Medulla oblongata (tissue), 1 donor: ENCODE data around the gene IRF3.

Source experiments
- DNase-seq: peaks from one replicate; pipeline ENCODE4 v3.0.0-alpha.2; 2015; ENCODE audit errors: extremely low spot score

Gene IRF3

GRCh38 chr19:49665351-49666119 is at the start of gene IRF3, which contains the start of gene BCL2L12:
Gene IRF3 (minus strand): TSS chr19:49665857. CDS start chr19:49664838, 1,019 bp downstream.
Gene BCL2L12 (plus strand): TSS chr19:49665933. CDS start chr19:49666693, 760 bp downstream.
- peak; percentile 97 for DNase-seq

DNA sequence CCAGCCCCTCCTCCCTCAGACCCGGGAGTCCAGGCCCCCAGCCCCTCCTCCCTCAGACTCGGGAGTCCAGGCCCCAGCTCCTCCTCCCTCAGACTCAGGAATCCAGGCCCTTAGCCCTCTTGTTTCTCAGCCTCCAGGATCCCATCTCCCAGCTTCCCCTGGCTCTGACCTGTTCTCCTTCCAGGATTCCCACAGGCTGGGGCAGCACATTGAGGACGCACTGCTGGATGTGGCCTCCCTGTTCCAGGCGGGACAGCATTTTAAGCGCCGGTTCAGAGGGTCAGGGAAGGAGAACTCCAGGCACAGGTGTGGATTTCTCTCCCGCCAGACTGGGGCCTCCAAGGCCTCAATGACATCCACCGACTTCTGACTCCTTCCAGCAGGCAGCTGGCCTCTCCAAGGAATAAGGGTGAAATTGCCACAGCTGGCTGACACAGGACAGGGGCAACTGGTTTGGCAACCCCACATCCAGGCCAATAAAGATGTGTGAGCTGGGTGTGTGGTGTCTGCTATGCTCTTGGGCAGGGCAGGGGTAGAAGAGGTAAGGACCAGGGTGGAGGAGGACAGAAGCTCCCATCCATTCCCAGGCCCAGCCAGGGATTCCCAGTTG is 47.7 kb upstream of the IRF3 start:
- DNase-seq: no peak

DNA sequence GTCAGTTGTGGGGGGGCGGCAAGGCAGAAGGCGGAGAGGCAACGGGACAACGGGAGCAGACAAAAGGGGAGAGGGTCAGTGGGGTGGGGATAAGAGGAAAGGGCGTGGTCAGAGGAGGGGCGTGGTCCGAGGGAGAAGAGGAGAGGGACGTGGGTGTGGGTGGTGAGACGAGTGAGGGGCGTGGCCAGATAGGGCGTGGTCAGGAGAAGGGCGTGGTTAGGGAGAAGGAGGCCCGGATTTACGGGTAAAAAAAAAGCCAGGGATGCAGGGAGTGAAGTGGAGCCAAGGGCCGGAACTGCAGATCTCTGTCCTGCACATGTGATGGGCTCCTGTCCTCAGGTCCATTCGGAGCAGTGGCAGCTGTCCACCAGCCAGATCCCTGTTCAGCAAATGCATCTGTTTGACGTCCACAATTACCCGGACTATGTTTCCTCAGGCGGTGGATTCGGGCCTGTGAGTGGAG is 46.8 kb upstream of the IRF3 start:
- DNase-seq: no peak

DNA sequence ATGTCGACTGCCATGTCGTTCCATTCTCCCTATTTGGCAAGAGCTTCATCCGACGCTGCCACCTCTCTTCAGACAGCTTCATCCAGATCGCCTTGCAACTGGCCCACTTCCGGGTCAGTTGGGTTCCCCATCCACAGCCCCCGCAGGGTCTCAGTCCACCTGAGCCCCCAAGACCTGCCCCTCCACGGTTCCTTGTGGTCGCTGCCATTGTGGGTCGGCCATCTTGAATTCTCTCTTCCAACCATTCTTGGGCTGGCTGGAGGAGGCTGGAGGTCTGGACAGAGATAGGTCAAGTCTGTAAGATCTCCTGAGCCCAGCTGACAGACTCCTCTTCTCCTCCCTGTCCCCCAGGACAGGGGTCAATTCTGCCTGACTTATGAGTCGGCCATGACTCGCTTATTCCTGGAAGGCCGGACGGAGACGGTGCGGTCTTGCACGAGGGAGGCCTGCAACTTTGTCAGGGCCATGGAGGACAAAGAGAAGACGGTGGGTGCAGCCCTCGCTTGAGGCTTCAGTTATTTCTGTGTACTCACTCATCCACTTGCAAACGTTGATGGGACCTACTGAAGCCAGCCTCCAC is 44.8 kb upstream of the IRF3 start:
- no peak for DNase-seq

- DNase-seq: no peak
Observed at GRCh38 chr19:49705919-49706318, 40.3 kb upstream of the IRF3 start.

DNA sequence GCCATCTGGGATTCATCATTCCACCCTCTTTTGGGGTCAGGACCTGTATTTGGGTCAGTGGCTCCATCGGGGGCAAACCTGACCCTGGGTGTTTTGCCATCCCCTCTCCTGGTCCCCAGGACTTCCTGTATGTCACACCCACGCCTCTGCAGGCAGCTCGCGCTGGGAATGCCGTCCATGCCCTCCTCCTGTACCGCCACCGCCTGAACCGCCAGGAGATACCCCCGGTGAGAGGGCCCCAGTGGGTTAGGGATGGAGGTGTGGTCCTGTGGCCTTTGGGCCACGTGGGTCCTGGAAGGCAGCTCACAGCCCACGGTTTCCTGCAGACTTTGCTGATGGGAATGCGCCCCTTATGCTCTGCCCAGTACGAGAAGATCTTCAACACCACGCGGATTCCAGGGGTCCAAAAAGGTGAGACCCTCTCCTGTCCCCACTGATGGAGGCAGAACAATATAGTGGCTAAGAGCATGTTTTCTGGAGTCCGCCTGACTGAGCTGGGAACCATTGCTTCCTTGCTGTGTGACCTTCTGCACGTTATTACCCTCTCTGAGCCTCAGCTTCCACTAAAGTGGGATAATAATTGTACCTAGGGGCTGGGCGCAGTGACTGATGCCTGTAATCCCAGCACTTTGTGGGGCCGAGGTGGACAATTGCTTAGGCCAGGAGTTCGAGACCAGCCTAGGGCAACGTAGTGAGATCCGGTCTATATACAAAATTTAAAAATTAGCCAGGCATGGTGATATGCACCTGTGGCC is 39.4 kb upstream of the IRF3 start:
- no peak for DNase-seq

DNA sequence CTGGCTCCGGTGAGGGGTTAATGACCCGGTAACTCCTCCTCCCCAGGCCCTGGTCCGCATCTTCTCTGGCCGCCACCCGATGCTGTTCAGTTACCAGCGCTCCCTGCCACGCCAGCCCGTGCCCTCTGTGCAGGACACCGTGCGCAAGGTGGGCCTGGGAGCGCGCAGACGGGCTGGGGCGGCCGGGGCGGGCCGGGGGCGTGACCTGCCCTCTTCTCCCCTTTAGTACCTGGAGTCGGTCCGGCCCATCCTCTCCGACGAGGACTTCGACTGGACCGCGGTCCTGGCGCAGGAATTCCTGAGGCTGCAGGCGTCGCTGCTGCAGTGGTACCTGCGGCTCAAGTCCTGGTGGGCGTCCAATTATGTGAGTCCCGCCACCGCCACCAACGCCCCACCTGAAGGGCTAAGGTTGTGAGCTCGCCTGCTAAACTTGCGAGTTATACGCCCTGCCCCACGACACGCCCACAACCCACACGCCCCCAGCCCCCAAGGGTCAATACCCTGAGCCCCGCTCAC is 35.7 kb upstream of the IRF3 start:
- no peak for DNase-seq

GRCh38 chr19:49700563-49700962 is 34.9 kb upstream of the IRF3 start:
- DNase-seq: no peak

DNA sequence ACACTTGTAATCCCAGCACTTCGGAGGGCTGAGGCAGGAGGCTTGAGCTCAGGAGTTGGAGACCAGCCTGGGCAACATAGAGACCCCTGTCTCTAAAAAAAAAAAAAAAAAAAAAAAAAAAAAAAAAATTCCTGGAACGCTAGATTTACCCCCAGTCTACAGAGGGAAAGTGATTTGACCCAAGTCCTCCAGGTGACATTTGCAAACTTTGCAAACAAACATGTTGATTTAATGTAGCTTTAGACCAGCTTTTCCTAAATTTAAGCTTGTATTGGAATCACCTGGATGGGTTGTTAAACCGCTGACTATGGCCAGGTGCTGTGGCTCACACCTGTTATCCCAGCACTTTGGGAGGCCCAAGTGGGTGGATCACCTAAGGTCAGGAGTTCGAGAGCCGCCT is 33.7 kb upstream of the IRF3 start:
- no peak for DNase-seq

DNA sequence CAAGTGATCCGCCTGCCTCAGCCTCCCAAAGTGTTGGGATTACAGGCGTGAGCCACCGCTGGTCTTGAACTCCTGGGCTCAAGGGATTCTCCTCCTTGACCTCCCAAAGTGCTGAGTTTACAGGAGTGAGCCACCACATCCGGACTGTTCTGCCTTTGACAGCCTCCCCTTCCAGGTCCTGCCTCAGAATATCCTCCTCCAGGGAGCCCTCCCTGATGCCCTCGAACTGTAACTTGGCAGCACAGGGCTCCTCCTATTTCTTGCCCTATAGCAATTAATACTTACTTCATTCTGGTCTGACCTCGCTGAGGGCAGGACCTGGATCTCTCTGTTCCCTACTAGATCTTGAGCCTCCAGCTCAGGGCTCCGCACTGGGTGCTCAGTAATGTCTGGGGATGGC is 31.2 kb upstream of the IRF3 start:
- no peak for DNase-seq

DNA sequence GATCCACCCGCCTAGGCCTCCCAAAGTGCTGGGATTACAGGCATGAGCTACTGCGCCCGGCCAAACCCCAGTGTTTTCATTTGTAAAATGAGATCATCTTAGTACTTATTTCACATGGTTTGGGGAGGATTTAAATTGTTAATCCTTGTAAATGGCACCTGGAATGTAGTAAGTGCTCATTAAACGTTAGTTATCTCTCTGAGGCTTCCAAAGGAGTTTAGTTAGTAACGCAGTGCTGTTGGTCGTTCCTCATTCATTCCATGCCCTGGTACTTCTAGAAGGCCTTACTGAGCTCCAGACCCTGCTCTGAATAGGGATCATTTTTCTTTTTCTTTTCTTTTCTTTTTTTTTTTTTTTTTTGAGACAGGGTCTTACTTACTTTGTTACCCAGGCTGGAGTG is 30.5 kb upstream of the IRF3 start:
- DNase-seq: no peak

DNA sequence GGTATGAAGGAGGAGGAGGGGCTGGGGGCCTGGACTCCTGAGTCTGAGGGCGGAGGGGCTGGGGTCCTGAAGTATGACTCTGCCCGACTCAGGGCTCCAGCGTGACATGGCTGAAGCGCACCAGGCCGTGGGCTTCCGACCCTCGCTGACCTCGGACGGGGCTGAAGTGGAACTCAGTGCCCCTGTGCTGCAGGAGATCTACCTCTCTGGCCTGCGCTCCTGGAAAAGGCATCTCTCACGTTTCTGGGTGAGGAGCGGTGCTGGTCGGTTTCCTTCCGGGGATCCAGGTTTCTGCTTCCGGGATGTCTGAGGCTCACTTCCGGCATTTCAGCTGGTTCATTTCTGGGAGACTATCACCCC is 26.5 kb upstream of the IRF3 start:
- DNase-seq: no peak

GRCh38 chr19:49691243-49692146 is 25.8 kb upstream of the IRF3 start:
- peak; percentile 80 for DNase-seq

GRCh38 chr19:49690656-49691242 is 25.1 kb upstream of the IRF3 start, which contains the start of gene CPT1C:
Gene CPT1C (plus strand): TSS chr19:49691116. CDS start chr19:49692253, 1,137 bp downstream.
- peak; percentile 85 for DNase-seq

GRCh38 chr19:49690079-49690655 is 24.5 kb upstream of the IRF3 start:
- DNase-seq: no peak

DNA sequence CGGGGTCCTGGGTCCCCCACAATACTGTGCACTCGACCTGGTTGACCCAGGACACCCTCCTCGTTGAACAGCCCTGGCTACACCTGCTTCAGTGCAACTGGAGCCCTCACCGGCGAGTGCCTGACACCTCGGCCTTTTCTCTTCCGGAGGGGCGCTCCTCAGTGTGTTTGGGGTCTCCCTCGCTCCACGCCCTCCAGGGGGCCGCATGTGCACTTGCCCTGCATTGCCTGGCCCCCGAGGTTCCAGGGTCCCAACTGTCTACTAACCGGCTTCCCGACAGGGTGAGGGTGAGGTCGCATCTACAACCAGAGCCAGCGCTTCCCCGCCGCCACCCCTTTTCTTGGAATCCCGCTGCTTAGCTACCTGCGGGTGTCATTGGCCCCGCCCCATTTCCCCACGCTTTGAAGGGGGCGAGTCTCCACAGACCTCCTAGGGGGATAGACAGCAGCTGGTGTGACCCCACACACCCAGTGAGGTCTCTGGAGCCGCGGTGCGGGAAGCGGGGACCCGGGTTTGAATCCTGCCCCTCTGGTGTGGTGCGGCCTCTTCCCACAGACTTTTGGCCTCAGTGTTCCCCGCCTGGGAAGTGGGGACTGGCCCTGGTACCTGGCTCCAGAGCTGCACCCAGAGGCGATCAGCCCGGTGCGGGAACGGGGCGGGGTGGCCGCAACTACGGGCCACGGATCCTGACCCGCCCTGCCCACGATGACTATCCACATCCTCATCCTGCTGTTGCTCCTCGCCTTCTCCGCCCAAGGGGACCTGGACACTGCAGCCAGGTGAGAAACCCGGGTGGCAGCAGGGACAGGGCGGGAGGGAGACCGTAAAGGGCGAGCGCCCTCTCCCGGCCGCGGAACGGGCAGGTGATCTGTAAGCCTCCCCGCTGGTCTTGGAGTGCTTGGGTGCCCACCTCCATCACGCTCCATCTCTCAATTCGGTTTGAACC is 23.7 kb upstream of the IRF3 start, which contains the start of gene ADM5:
TSS of gene ADM5 (plus strand) at position 462 of the 946 bp plus-strand sequence. CDS start at position 706, 244 bp downstream.
- peak; percentile 38 for DNase-seq

GRCh38 chr19:49688531-49689132 is 23.0 kb upstream of the IRF3 start:
- DNase-seq: no peak

- DNase-seq: no peak
Observed at GRCh38 chr19:49687566-49688316, 22.1 kb upstream of the IRF3 start.
